Measurements from ENCODE around the gene DPH3.

DPH3 gene

GRCh38 chr3:16309558-16309957 is 44.8 kb upstream of the DPH3 start:
- no CpG with 5 or more reads among the region's 2 CpGs for WGBS

GRCh38 chr3:16308727-16309126 is 44.0 kb upstream of the DPH3 start:
- Histone ChIP-seq H3K27ac (ENCODE audit: low read length, poor library complexity, severe bottlenecking) (no peak overlapping the region), H3K79me1 (replicated peaks; ENCODE audit: low read length, poor library complexity, severe bottlenecking) (peaks cover 9% of the 10 kb centered on the region), H2AK5ac (ENCODE audit: low read length, severe bottlenecking) (no peak overlapping the region), H3K23ac (ENCODE audit: low read length in 2 of 2) (no peak overlapping the region), H3K27me3 (ENCODE audit: control insufficient read depth in 1 of 2, insufficient read depth in 1 of 2, low read length in 2 of 2) (no peaks in the 10 kb centered on the region), H3K4ac (ENCODE audit: low read depth in 1 of 2, low read length in 2 of 2) (no peak overlapping the region), H2BK5ac (ENCODE audit: low read depth, low read length, poor library complexity, severe bottlenecking) (no peak overlapping the region), H2BK12ac (ENCODE audit: low read length in 2 of 2) (no peak overlapping the region), H3K9ac (ENCODE audit: low read length) (no peak overlapping the region), H3K4me3 (ENCODE audit: insufficient read depth in 1 of 2, low read depth in 1 of 2, low read length in 2 of 2) (no peak overlapping the region), H3K18ac (ENCODE audit: low read depth in 1 of 2, low read length in 2 of 2) (no peak overlapping the region), H3K4me2 (ENCODE audit: low read length, poor library complexity, severe bottlenecking) (no peak overlapping the region), H2BK15ac (ENCODE audit: low read depth, poor library complexity, severe bottlenecking) (no peak overlapping the region), H3K4me1 (ENCODE audit: control insufficient read depth, insufficient read depth, low read depth, low read length) (peaks cover 8% of the 10 kb centered on the region), H4K91ac (ENCODE audit: low read length) (no peak overlapping the region), H2AFZ (ENCODE audit: low read depth, low read length) (no peak overlapping the region), H3K14ac (ENCODE audit: low read length in 2 of 2) (no peak overlapping the region), H3K36me3 (ENCODE audit: control insufficient read depth in 1 of 2, insufficient read depth in 2 of 2, low read depth in 1 of 2, low read length in 2 of 2) (peaks cover 18 to 44% of the 10 kb centered on the region in 2 experiments), H3K9me3 (ENCODE audit: control insufficient read depth, low read length) (no peaks in the 10 kb centered on the region), H2BK120ac (ENCODE audit: low read depth, low read length) (no peak overlapping the region), H4K8ac (ENCODE audit: low read length) (no peak overlapping the region)
- WGBS, result no CpG with 5 or more reads among the region's 1 CpG
- no peak for DNase-seq

More at GRCh38 chr3:16309558-16309957, 44.8 kb upstream of the DPH3 start:
- H3K23ac ChIP-seq (ENCODE audit: low read length in 2 of 2), result no peak overlapping the region
- peak; percentile 67 for DNase-seq
- no peak overlapping the region for H3K18ac ChIP-seq (ENCODE audit: low read depth in 1 of 2, low read length in 2 of 2)
- H3K4me1 ChIP-seq (ENCODE audit: control insufficient read depth, insufficient read depth, low read depth, low read length), result peaks cover 8% of the 10 kb centered on the region
- no peak overlapping the region for H2AFZ ChIP-seq (ENCODE audit: low read depth, low read length)
- no peak overlapping the region for H4K8ac ChIP-seq (ENCODE audit: low read length)
- H3K4me2 ChIP-seq (ENCODE audit: low read length, poor library complexity, severe bottlenecking), result no peak overlapping the region
- no peaks in the 10 kb centered on the region for H3K27me3 ChIP-seq (ENCODE audit: control insufficient read depth in 1 of 2, insufficient read depth in 1 of 2, low read length in 2 of 2)
- no peak overlapping the region for H3K14ac ChIP-seq (ENCODE audit: low read length in 2 of 2)
- H2BK120ac ChIP-seq (ENCODE audit: low read depth, low read length), result no peak overlapping the region
- no peak overlapping the region for H3K27ac ChIP-seq (ENCODE audit: low read length, poor library complexity, severe bottlenecking)
- peaks cover 24 to 52% of the 10 kb centered on the region in 2 experiments for H3K36me3 ChIP-seq (ENCODE audit: control insufficient read depth in 1 of 2, insufficient read depth in 2 of 2, low read depth in 1 of 2, low read length in 2 of 2)
- no peak overlapping the region for H3K9ac ChIP-seq (ENCODE audit: low read length)
- no peak overlapping the region for H2BK15ac ChIP-seq (ENCODE audit: low read depth, poor library complexity, severe bottlenecking)
- no peak overlapping the region for H2AK5ac ChIP-seq (ENCODE audit: low read length, severe bottlenecking)
- H2BK5ac ChIP-seq (ENCODE audit: low read depth, low read length, poor library complexity, severe bottlenecking), result no peak overlapping the region
- H3K79me1 ChIP-seq (replicated peaks; ENCODE audit: low read length, poor library complexity, severe bottlenecking), result peaks cover 13% of the 10 kb centered on the region
- no peaks in the 10 kb centered on the region for H3K9me3 ChIP-seq (ENCODE audit: control insufficient read depth, low read length)
- no peak overlapping the region for H2BK12ac ChIP-seq (ENCODE audit: low read length in 2 of 2)
- no peak overlapping the region for H3K4me3 ChIP-seq (ENCODE audit: insufficient read depth in 1 of 2, low read depth in 1 of 2, low read length in 2 of 2)
- H4K91ac ChIP-seq (ENCODE audit: low read length), result no peak overlapping the region
- peak overlapping the region in 1 of 2 experiments; percentile 53 for H3K4ac ChIP-seq (ENCODE audit: low read depth in 1 of 2, low read length in 2 of 2)

GRCh38 chr3:16307832-16308531 is 43.2 kb upstream of the DPH3 start:
- DNase-seq, result peak; percentile 34
- Histone ChIP-seq H3K4me1 (ENCODE audit: control insufficient read depth, insufficient read depth, low read depth, low read length) (peaks cover 8% of the 10 kb centered on the region), H3K27ac (ENCODE audit: low read length, poor library complexity, severe bottlenecking) (peak overlapping the region; percentile 14), H3K9me3 (ENCODE audit: control insufficient read depth, low read length) (no peaks in the 10 kb centered on the region), H3K4ac (ENCODE audit: low read depth in 1 of 2, low read length in 2 of 2) (no peak overlapping the region), H2BK120ac (ENCODE audit: low read depth, low read length) (no peak overlapping the region), H3K9ac (ENCODE audit: low read length) (no peak overlapping the region), H3K27me3 (ENCODE audit: control insufficient read depth in 1 of 2, insufficient read depth in 1 of 2, low read length in 2 of 2) (no peaks in the 10 kb centered on the region), H4K91ac (ENCODE audit: low read length) (no peak overlapping the region), H3K14ac (ENCODE audit: low read length in 2 of 2) (peak overlapping the region in 1 of 2 experiments; percentile 64), H3K4me3 (ENCODE audit: insufficient read depth in 1 of 2, low read depth in 1 of 2, low read length in 2 of 2) (no peak overlapping the region), H3K79me1 (replicated peaks; ENCODE audit: low read length, poor library complexity, severe bottlenecking) (peaks cover 9% of the 10 kb centered on the region), H2AFZ (ENCODE audit: low read depth, low read length) (no peak overlapping the region), H3K36me3 (ENCODE audit: control insufficient read depth in 1 of 2, insufficient read depth in 2 of 2, low read depth in 1 of 2, low read length in 2 of 2) (peaks cover 15 to 41% of the 10 kb centered on the region in 2 experiments), H4K8ac (ENCODE audit: low read length) (peak overlapping the region; percentile 49), H3K4me2 (ENCODE audit: low read length, poor library complexity, severe bottlenecking) (no peak overlapping the region), H3K23ac (ENCODE audit: low read length in 2 of 2) (no peak overlapping the region), H2BK5ac (ENCODE audit: low read depth, low read length, poor library complexity, severe bottlenecking) (no peak overlapping the region), H2BK12ac (ENCODE audit: low read length in 2 of 2) (no peak overlapping the region), H2BK15ac (ENCODE audit: low read depth, poor library complexity, severe bottlenecking) (no peak overlapping the region), H2AK5ac (ENCODE audit: low read length, severe bottlenecking) (no peak overlapping the region), H3K18ac (ENCODE audit: low read depth in 1 of 2, low read length in 2 of 2) (no peak overlapping the region)
- 55% methylated on average over 5 of the region's 5 CpGs for WGBS

GRCh38 chr3:16305111-16305541 is 40.4 kb upstream of the DPH3 start:
- no peak overlapping the region for H4K8ac ChIP-seq (ENCODE audit: low read length)
- DNase-seq, result no peak
- H3K14ac ChIP-seq (ENCODE audit: low read length in 2 of 2), result peak overlapping the region in 1 of 2 experiments; percentile 6
- H3K23ac ChIP-seq (ENCODE audit: low read length in 2 of 2), result no peak overlapping the region
- no peak overlapping the region for H4K91ac ChIP-seq (ENCODE audit: low read length)
- no peak overlapping the region for H2BK12ac ChIP-seq (ENCODE audit: low read length in 2 of 2)
- no peak overlapping the region for H2BK5ac ChIP-seq (ENCODE audit: low read depth, low read length, poor library complexity, severe bottlenecking)
- no peak overlapping the region for H2AFZ ChIP-seq (ENCODE audit: low read depth, low read length)
- peaks cover 3% of the 10 kb centered on the region for H3K79me1 ChIP-seq (replicated peaks; ENCODE audit: low read length, poor library complexity, severe bottlenecking)
- H3K27ac ChIP-seq (ENCODE audit: low read length, poor library complexity, severe bottlenecking), result no peak overlapping the region
- no peak overlapping the region for H3K4me3 ChIP-seq (ENCODE audit: insufficient read depth in 1 of 2, low read depth in 1 of 2, low read length in 2 of 2)
- H2BK15ac ChIP-seq (ENCODE audit: low read depth, poor library complexity, severe bottlenecking), result no peak overlapping the region
- no peaks in the 10 kb centered on the region for H3K9me3 ChIP-seq (ENCODE audit: control insufficient read depth, low read length)
- WGBS, result 96% methylated on average over 7 of the region's 7 CpGs
- H3K4me2 ChIP-seq (ENCODE audit: low read length, poor library complexity, severe bottlenecking), result no peak overlapping the region
- no peak overlapping the region for H3K9ac ChIP-seq (ENCODE audit: low read length)
- no peak overlapping the region for H3K18ac ChIP-seq (ENCODE audit: low read depth in 1 of 2, low read length in 2 of 2)
- H3K4me1 ChIP-seq (ENCODE audit: control insufficient read depth, insufficient read depth, low read depth, low read length), result peaks cover 6% of the 10 kb centered on the region
- H3K27me3 ChIP-seq (ENCODE audit: control insufficient read depth in 1 of 2, insufficient read depth in 1 of 2, low read length in 2 of 2), result no peaks in the 10 kb centered on the region
- H2BK120ac ChIP-seq (ENCODE audit: low read depth, low read length), result no peak overlapping the region
- H2AK5ac ChIP-seq (ENCODE audit: low read length, severe bottlenecking), result no peak overlapping the region
- no peak overlapping the region for H3K4ac ChIP-seq (ENCODE audit: low read depth in 1 of 2, low read length in 2 of 2)
- peaks cover 4 to 49% of the 10 kb centered on the region in 2 experiments for H3K36me3 ChIP-seq (ENCODE audit: control insufficient read depth in 1 of 2, insufficient read depth in 2 of 2, low read depth in 1 of 2, low read length in 2 of 2)
